DMS153 (cell line): ENCODE measurements around the gene FGF7.
"Not testable (repeated sequence)": the region's sequence is repeated elsewhere in the genome, so short reads cannot be mapped to it uniquely, and the experiment has no call there.

Source experiments
- DNase-seq: peaks from one replicate; lab custom pipeline; 2025; lab: John Stamatoyannopoulos, UW

FGF7 gene

DNA sequence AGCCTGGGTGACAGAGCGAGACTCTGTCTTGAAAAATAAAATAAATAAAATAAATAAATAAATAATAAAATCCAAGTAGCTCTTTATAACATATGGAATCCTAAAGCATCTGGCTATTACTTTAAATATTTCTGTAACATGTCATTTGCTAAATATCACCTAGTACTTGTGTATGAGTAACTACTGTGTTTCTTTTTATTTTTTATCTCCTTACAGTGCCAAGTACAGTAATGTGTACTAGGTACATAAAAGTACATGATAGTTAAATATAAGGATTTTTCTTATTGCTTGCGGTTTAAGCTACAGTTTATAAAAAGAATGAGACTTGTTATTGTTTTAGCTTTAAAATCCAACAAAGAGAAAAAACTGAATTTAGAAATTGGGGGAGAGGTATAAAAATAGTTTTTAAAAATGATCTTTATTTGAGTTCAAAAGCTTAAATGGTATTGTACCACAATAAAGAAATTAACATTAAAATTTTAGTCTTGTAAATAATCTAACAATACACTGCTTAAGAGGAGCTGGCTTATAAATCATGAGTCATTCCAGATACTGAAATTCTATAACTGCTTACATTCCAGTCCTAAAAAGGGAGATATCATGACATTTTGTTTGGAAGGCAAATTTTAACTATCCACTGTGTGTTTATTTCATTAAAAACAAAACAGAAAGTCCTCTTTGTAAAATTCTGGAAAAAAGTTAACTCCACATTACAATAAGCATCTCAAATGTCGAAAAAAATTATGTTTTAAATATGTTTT is 73.1 kb downstream of the FGF7 start:
- DNase-seq = no peak

DNA sequence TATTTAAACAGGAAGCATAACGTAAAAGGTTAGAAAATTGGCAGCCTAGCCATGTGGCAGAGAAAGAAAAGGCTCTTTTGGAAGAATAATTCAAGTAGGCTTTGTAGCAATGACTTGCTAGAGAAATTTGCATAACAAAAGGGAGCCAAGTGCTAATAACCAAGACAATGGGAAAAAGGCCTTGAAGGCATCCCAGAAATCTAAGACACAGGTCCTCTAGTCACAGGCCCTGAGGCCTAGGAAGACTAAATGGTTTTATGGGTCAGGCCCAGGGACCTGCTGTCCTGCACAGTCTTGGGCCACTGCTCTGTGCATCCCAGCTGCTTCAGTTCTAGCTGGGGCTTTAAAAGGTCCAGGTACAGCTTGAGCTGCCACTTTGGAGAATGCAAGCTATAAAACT is 78.5 kb downstream of the FGF7 start:
- DNase-seq = no peak

DNA sequence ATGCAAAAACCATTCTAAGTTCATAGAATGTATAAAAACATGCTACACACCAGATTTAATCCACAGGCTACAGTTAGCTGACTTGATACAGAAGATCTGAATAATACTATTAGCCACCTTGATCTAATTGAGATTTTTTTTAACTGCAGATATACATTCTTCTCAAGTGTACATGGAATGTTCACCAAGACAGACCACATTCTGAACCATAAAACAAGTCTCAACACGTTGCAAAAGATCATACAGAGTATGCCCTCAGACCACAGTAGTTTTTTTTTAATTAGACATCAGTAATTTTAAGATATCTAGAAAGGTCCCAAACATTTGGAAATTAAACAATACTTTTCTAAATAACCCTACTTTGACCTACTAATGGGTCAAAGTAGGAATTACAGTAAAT is 83.3 kb downstream of the FGF7 start:
- no peak for DNase-seq

DNA sequence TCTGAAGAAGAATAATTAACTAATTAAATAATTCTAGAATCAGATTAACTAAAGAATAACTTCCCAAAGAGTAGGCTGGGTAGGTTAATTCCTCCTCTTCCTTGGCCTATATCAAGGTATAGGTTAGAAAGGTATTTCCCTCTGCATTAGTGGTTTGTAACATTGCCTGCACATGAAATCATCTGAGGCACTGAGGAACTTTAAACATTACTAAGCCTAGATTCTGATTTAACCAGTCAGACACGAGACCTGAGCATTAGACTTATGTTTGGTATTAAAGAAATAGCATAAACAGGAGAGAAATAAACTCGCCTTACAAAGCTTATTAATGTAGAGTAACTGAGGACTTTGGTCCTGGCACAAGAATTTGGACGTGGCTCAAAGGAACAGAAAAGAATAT is 84.2 kb downstream of the FGF7 start:
- DNase-seq = no peak

DNA sequence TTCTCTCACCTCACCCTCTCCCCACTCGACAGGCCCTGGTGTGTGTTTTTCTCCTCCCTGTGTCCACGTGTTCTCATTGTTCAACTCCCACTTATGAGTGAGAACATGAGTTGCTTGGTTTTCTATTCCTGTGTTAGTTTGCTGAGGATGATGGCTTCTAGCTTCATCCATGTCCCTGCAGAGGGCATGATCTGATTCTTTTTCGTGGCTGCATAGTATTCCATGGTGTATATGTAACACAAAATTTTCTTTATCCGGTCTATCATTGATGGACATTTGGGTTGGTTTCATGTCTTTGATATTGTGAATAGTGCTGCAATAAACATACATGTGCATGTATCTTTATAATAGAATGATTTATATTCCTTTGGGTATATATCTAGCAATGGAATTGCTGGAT is 89.7 kb downstream of the FGF7 start:
- DNase-seq = not testable (repeated sequence)

DNA sequence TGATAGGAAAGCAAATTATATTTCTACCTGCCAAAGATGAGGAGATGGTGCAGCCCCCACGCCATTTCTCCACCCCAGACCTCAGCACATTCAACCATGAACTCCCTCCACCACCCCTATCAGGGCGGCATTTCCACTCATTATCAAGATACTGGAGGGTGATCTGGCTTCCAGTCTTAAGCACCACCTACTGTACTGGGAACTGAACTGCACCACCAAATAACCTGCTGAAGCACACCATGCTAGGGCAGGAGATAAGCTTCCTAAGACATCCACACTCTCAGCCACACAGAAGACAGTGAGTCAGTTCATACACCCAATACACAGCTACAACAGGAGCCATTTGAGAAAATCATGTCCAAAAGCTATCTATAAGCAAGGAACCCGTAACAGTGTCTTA is 98.8 kb downstream of the FGF7 start:
- DNase-seq = no peak

DNA sequence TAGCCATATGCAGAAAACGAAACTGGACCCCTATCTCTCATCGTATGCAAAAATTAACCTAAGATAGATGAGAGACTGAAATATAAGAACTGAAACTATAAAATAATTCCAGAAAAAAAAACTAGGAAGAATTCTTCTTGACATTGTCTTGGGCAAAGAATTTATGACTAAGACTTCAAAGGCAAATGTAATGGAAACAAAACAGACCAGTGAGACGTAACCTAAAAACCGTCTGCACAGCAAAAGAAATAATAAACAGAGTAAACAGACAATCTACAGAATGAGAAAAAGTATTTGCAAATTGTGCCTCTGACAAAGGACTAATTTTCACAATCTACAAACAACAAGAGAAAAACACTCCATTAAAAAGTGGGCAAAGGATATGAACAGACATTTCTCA is 105.2 kb downstream of the FGF7 start:
- DNase-seq = no peak

DNA sequence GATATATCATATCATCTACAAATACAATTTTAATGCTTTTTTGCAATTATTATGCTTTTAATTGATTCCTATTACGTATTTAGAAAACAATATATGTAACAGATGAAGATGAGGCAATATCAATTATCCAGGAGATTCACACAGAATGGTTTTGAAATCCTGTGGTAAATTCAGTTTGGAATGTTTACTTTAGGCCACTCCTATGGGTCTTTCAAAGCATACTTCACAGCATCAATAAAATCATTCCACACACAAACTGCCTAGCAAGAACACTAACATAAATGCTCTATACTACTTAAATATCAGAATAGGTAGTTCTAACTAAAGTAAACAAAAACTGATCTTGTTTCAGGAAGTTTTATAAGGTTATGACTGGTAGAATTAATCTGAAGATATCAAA is 107.0 kb downstream of the FGF7 start:
- DNase-seq = no peak
